ENCODE data around the gene PDGFA.

Gene PDGFA

GRCh38 chr7:515628-516027, 4.0 kb downstream of the PDGFA start:
- no peak for DNase-seq

DNA sequence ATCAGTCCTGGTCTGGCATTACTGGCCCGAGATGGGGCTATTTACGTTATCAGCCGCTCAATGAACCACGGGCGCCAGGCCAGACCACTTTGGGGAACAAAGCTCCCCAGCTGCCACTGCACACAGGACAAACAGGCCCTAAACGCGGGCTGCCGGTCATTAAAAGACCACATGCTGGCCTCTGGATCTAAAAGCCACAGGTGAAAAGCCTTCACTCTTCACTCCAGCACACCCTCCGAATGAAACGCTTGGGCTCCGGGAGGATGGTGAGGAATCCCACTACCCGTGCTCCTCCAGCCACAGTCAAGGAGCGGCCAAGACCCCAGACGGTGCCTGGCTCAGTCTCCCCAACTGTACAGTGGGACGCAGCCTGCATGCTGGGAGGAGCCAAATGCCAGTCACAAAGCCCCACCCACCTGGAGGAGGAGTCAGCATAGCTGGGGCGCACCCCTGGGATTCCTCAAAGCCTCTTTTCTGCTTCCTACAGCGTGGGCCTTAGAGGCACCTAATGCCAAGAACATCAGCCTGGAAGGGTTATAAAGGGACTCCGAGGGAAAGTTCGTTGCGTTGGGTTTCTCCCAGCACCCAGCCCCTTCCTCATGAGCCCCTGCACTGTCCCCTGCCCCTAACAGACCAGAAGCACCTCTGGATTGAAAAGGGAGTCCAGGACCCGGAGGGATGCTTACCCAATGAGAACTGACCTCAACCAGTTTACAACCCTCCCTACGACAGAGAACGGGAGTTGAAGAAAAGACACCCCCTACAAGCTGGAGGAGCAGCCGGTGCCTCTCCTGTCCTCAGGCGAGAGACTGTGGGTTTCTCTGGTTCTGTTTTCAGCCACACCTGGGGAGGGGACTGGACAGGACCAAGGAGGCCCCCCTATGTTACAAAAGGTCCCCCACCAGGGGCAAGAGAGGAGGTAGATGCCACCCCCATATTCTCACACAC, 4.7 kb downstream of the PDGFA start:
- DNase-seq = peak; percentile 13

GRCh38 chr7:514242-514641, 5.4 kb downstream of the PDGFA start:
- DNase-seq = no peak

GRCh38 chr7:513521-514166, 6.0 kb downstream of the PDGFA start:
- DNase-seq = no peak

DNA sequence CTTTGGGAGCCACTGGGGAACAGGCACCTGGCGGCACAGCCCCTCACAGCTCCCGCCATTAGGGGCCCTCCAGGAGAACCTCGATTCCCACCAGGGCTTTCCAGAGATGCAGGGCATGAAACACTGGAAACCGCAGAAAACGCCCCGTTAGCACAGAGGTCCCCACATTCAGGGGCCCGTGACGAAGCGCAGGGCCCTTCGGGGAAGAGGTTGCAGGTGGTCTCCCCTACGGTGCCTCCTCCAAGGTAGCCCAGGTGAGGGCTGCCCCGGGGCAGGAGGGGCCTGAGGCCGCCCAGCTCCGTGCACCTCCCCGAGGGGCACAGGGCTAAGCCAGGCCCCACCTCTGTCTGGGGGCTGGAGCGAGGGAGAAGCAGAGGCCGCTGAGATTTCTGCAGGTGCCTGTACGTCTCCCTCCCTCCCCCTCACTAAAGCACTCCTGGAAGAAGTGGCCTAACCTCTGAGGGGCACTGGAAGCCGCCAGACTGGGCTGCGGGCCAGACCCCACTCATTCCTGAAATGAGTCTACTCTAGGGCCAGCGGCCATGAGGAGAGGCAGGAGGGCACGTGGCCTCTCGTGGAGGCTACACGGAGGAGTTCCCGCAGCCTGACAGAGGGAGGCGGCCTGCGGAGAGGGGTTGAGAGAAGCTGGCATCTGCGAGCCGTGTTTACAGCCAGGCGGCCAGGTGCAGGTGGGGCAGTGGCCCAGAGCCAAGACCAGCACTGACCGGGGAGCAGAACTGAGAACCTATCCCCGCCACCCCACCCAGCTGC, 6.9 kb downstream of the PDGFA start:
- DNase-seq = no peak

GRCh38 chr7:512146-512510, 7.5 kb downstream of the PDGFA start:
- no peak for DNase-seq

DNA sequence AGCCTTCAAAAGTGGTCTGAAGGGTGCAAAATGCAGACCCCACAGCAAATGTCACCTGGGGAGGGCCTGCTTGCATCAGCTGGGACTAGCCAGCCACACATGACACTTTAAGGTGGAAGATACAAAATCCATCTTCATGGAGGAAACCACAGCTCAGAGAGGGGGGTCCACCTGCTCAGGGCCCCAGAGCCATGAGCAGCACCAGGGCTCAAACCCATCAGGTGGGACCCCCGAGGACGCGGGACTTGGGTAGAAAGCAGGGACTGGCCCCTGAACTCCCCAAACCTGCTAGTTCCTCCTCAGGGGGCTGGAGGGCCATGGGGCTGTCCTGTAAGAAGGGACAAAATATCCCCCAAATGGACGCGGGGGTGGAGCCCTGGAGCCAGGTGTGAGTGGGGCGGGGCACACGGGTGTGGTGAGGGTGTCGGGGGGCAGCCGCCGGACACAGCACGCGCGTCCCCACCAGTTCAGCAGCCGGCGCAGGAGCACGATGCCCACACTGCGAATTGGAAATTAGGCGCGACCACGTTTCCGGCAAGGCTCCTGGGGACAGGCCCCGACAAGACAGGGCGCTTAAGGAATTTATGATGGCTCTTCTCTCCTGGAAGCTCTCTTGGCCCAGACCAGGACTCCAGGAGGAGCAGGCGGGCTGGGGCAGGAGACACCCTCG, 8.0 kb downstream of the PDGFA start:
- DNase-seq = no peak

DNA sequence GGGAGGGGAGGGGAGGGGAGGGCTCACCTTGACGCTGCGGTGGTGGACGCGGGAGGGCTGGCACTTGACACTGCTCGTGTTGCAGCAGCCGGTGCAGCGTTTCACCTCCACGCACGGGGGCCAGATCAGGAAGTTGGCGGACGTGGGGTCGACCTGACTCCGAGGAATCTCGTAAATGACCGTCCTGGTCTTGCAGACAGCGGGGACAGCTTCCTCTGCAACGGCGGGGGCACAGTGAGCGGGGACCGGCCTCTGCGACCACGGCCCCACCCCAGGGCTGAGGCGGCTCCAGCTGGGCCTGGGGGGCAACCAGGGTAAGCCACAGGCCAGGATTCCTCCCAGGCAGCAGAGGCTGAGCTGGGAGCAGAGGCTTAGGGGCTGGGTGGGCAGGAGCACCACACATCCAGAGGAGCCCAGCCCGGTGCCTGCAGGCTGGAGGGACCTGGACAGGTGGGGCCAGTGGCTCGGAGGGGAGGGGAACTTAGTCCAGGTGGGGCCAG, 8.8 kb downstream of the PDGFA start:
- DNase-seq = no peak

- DNase-seq = no peak
Measured at GRCh38 chr7:510131-510481, 9.5 kb downstream of the PDGFA start.

DNA sequence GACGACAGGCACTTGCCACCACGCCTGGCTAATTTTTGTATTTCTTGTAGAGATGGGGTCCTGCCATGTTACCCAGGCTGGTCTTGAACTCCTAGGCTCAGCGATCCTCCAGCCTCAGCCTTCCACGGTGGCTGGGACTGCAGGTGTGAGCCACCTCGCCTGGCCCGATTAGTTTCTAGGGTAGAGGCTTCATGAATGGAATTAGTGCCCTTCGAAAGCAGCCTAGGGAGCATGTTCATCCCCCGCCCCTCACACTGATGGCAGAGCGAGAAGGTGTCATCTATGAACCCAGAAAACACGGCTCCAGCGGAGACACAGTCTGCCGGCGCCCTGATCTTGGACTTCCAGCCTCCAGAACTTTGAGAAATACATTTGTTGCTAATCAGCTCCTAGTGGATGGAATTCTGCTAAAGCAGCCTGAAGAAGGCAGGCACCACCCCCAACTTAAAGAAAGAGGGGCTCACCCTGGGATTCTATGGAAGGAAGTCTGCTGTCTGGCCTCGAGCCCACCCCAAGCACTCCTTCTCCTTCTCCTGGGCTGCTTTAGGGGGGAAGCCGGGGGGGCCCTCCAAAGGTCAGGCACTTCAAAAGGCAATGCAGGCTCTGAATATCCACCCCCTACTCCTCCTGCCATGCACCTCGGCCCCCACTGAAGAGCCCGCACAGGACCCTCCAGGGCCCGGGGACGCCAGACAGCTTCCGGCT, 10.1 kb downstream of the PDGFA start:
- DNase-seq = no peak

GRCh38 chr7:508461-509170, 11.0 kb downstream of the PDGFA start:
- no peak for DNase-seq

DNA sequence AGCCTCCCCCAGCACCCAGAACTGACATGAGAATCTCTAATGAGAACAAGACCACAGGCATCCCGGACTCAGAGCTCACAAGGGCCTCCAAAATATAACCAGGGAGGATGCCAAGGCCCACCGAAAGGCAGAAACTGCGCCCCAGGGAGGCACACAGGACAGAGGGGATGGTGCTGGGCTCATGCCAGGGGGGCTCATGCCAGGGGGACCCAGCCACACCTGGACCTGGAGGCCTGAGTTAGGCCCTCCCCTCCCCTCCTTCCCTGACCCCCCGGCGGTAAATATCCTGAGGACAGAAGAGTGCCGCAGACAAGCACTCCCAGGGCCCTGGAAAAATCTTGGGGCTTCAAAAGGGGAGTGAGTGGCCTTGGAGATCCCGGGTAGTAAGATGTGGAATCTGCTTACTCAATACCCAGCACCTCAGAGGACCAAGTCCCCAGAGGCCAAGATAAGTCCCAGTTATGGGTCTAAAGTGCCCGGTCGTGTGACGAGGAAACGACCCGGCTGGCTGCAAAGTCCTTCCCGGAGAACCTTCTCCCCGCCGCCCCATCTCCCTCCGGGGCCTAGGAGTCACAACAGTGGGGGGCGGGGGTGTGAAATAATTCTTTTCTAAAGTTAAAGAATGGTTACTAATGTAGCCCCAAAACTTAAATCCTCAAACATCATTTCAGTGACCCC, 11.9 kb downstream of the PDGFA start:
- no peak for DNase-seq

DNA sequence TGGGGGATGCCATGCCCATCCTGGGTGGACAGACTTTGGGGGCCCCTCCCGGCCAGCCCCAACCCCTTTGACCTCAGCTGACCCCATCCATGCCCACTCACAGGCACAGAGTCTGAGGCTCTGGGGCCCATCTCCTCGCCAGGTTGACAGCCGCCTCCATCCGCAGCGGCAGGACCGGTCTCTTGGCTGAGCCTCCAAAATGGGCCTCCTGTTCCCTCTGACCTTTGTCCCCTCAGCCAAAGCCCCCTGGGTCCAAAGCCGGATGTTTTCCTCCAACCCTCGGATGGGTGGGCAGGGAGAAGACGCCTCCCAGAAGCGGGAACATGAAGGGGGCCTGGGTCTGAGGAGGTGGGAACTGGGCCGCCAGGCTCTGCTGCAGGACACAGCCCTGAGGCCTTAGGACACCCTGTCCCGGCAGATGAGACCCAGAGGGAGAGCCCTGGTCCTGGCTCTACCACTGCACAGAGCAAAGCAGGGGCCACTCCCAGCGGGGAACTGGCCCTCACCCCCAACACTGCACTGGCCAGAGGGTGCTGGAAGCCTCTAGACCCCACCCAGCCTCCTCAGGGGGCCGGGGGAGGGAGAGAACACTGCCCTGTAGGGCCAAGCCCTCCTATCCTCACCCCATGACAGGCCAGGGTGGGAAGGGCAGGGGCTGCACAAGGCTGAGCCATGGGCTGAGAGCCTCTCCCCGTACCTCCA, 12.6 kb downstream of the PDGFA start:
- DNase-seq = no peak

DNA sequence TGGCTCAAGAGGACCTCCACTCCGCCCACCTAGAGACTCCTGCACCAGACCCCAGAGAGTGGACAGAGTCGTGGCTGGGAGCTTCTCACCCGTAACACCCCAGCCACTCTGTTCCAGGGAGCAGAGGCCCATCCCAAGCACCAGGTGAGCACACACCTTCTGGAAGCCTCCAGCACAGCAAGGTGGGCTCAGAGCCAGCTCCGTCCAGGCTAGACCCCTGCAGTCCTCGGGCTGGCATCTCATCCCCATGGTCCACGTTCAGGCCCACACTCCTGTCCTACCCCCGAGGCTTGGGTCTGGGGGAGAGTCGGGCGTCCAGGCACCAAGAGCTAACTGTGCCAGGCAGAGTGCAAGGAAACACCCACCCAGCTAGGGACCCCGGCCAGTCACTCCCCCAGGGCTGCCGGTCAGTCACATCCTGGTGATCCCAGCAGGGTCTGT, 13.2 kb downstream of the PDGFA start:
- no peak for DNase-seq

- DNase-seq = no peak
Measured at GRCh38 chr7:505171-505570, 14.5 kb downstream of the PDGFA start.

DNA sequence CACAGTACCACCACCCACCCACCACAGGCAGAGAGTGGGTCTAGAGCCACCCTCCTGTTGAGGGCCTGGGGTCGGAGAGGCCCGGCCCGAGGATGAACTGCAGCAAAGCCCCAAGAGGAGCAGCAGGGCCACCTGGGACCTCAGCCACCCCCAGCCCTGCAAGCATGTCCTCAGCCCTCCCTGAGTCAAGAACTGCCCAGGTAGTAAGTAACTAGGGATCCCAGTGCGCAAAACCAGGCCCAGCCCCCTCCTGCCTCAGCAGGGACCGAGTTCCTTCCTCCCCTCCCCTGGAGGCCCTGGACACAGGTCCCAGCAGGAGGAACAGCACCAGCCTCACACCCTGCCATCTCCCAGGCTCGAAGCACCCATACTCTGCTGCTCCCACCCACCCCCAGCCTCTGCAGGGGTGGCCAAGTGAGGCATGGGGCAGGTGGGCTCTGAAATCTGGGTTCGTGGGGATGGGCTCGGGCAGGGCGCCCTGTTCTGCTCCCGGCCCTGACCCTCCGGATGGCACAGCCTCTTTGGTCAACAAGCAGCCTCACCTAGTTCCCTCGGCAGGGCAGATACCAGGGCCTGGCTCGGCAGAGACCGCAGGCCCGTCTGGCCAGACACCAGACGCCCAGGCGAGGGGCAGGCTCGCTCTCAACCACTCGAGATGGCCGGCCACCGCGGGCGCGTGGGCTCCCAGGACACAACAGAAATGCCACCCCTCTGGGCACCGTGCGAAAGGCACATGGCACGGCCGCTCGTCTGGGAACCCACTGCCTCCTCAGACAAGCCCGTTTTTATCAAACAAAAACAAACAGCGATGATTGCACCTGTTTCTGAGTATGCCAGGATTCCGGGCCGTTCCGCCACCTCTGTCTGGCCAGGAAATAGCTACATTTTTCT, 15.2 kb downstream of the PDGFA start:
- no peak for DNase-seq

DNA sequence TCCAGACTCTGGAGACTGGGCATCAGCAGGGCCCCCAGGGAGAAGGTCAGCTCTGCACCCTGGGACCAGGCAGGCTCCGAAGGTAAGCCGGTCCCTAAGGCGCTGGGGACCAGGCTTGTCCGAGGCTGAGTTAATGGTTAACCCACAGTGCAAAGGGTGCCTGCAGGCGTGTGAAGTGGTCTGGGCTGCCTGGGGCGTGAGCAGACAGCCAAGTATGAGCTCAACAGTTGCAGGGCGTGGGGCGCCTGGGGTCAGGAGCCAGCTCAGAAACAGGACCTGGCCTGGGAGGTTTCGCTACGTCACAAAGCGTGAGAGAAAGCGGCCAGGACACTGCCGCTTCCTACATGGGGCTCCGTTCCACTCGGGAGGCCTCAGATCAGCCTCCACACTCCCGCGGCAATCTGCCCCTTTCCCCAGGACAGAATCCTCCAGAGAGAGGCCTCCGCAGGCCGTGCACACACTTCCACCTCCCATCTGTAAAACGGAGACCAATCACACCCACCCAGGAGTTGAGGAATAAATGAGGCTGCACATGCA, 16.0 kb downstream of the PDGFA start:
- DNase-seq = no peak

DNA sequence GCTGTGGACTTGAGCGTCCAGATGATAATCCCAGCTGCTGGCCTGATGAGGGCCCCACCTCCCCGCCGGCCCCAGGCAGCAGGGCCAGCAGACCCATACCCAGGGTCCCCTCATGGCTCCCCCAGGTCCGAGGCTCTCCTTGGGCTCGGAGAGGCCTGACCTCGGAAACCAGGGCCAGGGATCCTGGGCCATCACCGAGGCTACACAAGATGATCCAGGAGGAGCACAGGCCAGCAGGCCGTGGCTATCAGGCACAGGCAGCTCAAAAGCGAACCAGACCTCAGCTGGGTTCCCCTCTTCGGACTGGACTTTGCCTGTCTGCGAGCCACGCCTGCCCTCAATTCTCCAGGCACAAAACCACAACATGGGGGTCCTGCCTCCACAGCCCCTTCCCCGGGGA, 17.4 kb downstream of the PDGFA start:
- DNase-seq = no peak

DNA sequence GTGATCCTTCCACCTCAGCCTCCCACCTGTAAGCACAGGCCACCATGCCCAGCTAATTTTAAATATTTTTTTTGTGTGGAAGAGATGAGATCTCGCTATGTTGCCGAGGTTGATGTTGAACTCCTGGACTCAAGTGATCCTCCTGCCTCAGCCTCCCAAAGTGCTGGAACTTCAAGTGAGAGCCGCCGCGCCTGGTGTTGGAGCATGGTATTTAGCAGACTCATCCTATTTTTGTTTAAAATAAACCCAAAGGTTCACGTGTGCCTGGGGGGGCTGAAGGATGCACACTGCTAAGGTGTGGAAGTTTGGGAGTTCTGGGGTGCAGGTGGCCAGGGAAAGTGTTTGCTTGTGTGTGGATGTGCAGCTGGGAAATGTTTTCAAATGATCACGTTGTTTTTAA, 18.1 kb downstream of the PDGFA start:
- no peak for DNase-seq

Data from NCI-H774 (cell line).